Erythroblast (primary cell): ENCODE data around the gene RANGAP1.

Experiments used
- GATA1 ChIP-seq: IDR thresholded peaks from 2 replicates; pipeline ENCODE4 v1.6.1; 2011; ENCODE audit warnings: low read depth, mild to moderate bottlenecking, control low read depth, low read length, moderate library complexity
- POLR2A ChIP-seq: IDR thresholded peaks from 2 replicates; pipeline ENCODE4 v1.6.1; 2011; ENCODE audit warnings: mild to moderate bottlenecking, low read length

- TF ChIP-seq POLR2A (no peak), GATA1 (no peak)
Observed at GRCh38 chr22:41260871-41261270, 25.1 kb downstream of the RANGAP1 start.
